MCF 10A (cell line): ENCODE data around the gene MVP. TPM values are rescaled to one million over a fixed set of nuclear protein-coding genes. Genes with fewer than 3 reads are reported as not detected.

Experiments
- BruUV-seq: library from RNA; stranded (reverse); fragments of 400-500 nt; replicated peaks from 2 replicates; lab custom pipeline; 2021; lab: Mats Ljungman, UMichigan
- CTCF ChIA-PET: fragments of 300-600 bp; sonication (Branson Sonifier 250); formaldehyde crosslinking; extraction: SDS; loops from one replicate; lab custom pipeline; 2021; ENCODE audit warnings: antibody characterized with exemption, inconsistent platforms; lab: Yijun Ruan, JAX
- POLR2A ChIA-PET: fragments of 300-600, 350-650 bp; sonication (Branson Sonifier 250); formaldehyde crosslinking; extraction: SDS; loops from one replicate; lab custom pipeline; 2020; ENCODE audit warnings: antibody characterized with exemption, inconsistent platforms; lab: Yijun Ruan, JAX
- DNase-seq: peaks from one replicate; pipeline ENCODE4 v3.0.0-alpha.2; 2018; ENCODE audit not compliant: unreplicated experiment
- H3K27ac Mint-ChIP-seq: one replicate; pipeline ENCODE4 v1.8.0; 2022; ENCODE audit warnings: mild to moderate bottlenecking, low read depth, mixed read lengths; ENCODE audit not compliant: unreplicated experiment
- H3K27me3 Mint-ChIP-seq: one replicate; pipeline ENCODE4 v1.8.0; 2022; ENCODE audit warnings: mixed read lengths; ENCODE audit not compliant: insufficient read depth, unreplicated experiment
- H3K36me3 Mint-ChIP-seq: one replicate; pipeline ENCODE4 v1.8.0; 2022; ENCODE audit warnings: mild to moderate bottlenecking, moderate library complexity, mixed read lengths; ENCODE audit not compliant: insufficient read depth, unreplicated experiment
- H3K4me1 Mint-ChIP-seq: one replicate; pipeline ENCODE4 v1.8.0; 2022; ENCODE audit warnings: mixed read lengths; ENCODE audit not compliant: insufficient read depth, unreplicated experiment
- H3K4me3 Mint-ChIP-seq: one replicate; pipeline ENCODE4 v1.8.0; 2022; ENCODE audit warnings: mild to moderate bottlenecking, moderate library complexity, mixed read lengths; ENCODE audit not compliant: unreplicated experiment
- H3K9me3 Mint-ChIP-seq: one replicate; pipeline ENCODE4 v1.8.0; 2022; ENCODE audit warnings: mixed read lengths; ENCODE audit not compliant: unreplicated experiment
- CTCF ChIP-seq: fragments of 200-600 bp; IDR thresholded peaks from one replicate; pipeline ENCODE4 v1.8.0; 2022; ENCODE audit warnings: antibody characterized with exemption, mild to moderate bottlenecking; ENCODE audit not compliant: unreplicated experiment
- intact Hi-C: fragments of 100-400 bp; cut with micrococcal nuclease; formaldehyde crosslinking; loops from 2 replicates; pipeline ENCODE4 v1.14.1; 2022
- total RNA-seq: library from RNA; stranded (reverse); gene quantifications from 2 replicates; pipeline ENCODE4 v1.2.3, GENCODE V29; 2022

Gene MVP
- total RNA-seq, 1 experiment from 2014 or later = 56.5 TPM

GRCh38 chr16:29816694-29817441 is 3.4 kb upstream of the MVP start:
- Mint-ChIP-seq H3K27me3 (no peaks in the 10 kb centered on the region), H3K36me3 (peaks cover 30% of the 10 kb centered on the region), H3K27ac (peak overlapping the region; percentile 94), H3K4me1 (peaks cover 31% of the 10 kb centered on the region), H3K4me3 (peak overlapping the region; percentile 89), H3K9me3 (no peaks in the 10 kb centered on the region)
- no TSS peak for BruUV-seq
- POLR2A ChIA-PET = interaction anchor here (0.7 to 7.9 kb wide), 12 partner anchors 7 to 601 kb away, joined by 3 to 120 read pairs (median 6); partner anchors contain the start of genes ALDOA, HIRIP3, KIF22 and MAZ
- TF ChIP-seq CTCF = no peak
- CTCF ChIA-PET = interaction anchor here (0.6 to 5.9 kb wide), 16 partner anchors 9 to 989 kb away, joined by 3 to 50 read pairs (median 4); partner anchors contain the start of gene MAZ
- intact Hi-C loops = loop anchor here (1.0 to 2.0 kb wide), 2 partner anchors 27 to 116 kb away; partner anchors contain the start of gene KIF22
- peak; percentile 64 for DNase-seq

- Mint-ChIP-seq H3K4me1 (peaks cover 30% of the 10 kb centered on the region), H3K36me3 (peaks cover 36% of the 10 kb centered on the region), H3K9me3 (no peaks in the 10 kb centered on the region), H3K4me3 (peak overlapping the region; percentile 73), H3K27ac (no peak overlapping the region), H3K27me3 (no peaks in the 10 kb centered on the region)
- intact Hi-C loops = no loop called here
- no TSS peak for BruUV-seq
- no peak for TF ChIP-seq CTCF
- DNase-seq = no peak
- CTCF ChIA-PET = interaction anchor here (0.5 to 6.2 kb wide), 10 partner anchors 10 to 510 kb away, joined by 3 to 52 read pairs (median 5); partner anchors contain the start of genes HIRIP3, INO80E, KIF22 and MAZ
- POLR2A ChIA-PET = interaction anchor here (0.6 to 7.9 kb wide), 10 partner anchors 10 to 549 kb away, joined by 3 to 120 read pairs (median 6); partner anchors contain the start of genes ALDOA, CDIPT, KIF22 and MAZ
Measured at GRCh38 chr16:29818082-29818481, 2.2 kb upstream of the MVP start.

GRCh38 chr16:29819506-29819905 is 756 bp upstream of the MVP start:
- BruUV-seq = no TSS peak
- Mint-ChIP-seq H3K9me3 (no peaks in the 10 kb centered on the region), H3K4me1 (peaks cover 30% of the 10 kb centered on the region), H3K4me3 (peak overlapping the region; percentile 62), H3K27me3 (no peaks in the 10 kb centered on the region), H3K36me3 (peaks cover 40% of the 10 kb centered on the region), H3K27ac (peak overlapping the region; percentile 1)
- TF ChIP-seq CTCF = peak; percentile 45
- DNase-seq = peak; percentile 66
- intact Hi-C loops = loop anchor here (1.0 kb wide), 1 partner anchor 29 kb away; no protein-coding TSS in a partner anchor
- ChIA-PET CTCF (interaction anchor here (0.6 to 6.2 kb wide), 20 partner anchors 10 to 1292 kb away, joined by 3 to 52 read pairs (median 3); partner anchors contain the start of genes HIRIP3, INO80E, KCTD13 and MAZ), POLR2A (interaction anchor here (0.6 to 7.9 kb wide), 16 partner anchors 8 to 247 kb away, joined by 3 to 120 read pairs (median 12); partner anchors contain the start of genes ALDOA, CDIPT, HIRIP3 and INO80E)
